Endothelial cell of umbilical vein (primary cell): ENCODE measurements around the gene HAGH. TPM values are rescaled to one million over a fixed set of nuclear protein-coding genes. Genes with fewer than 3 reads are reported as not detected.

Experiments used
- BruUV-seq: library from RNA; stranded (reverse); fragments of 400-500 nt; replicated peaks from 2 replicates; lab custom pipeline; 2021; lab: Mats Ljungman, UMichigan
- CTCF ChIA-PET: fragments of 300-600, 350-600 bp; sonication (Branson Sonifier 250); formaldehyde crosslinking; loops from one replicate; lab custom pipeline; 2021; ENCODE audit warnings: antibody characterized with exemption, inconsistent platforms; lab: Charles Lee
- POLR2A ChIA-PET: fragments of 300-600, 350-600 bp; sonication (Branson Sonifier 250); formaldehyde crosslinking; loops from one replicate; lab custom pipeline; 2021; ENCODE audit warnings: antibody characterized with exemption, inconsistent platforms; lab: Charles Lee
- DNase-seq: peaks from one replicate; pipeline ENCODE4 v3.0.0-alpha.2; 2011; ENCODE audit warnings: low read depth, low spot score
- FAIRE-seq: peaks from 2 replicates; lab custom pipeline; 2011; peaks lifted over from hg19 to GRCh38; lab: Jason Lieb, UNC
- H2AFZ ChIP-seq: 2 replicates; pipeline ENCODE4 v1.6.0; 2012; ENCODE audit warnings: low read depth, low read length, control low read depth, inconsistent platforms
- H3K27ac ChIP-seq: 2 replicates; pipeline ENCODE4 v1.5.1; 2011; ENCODE audit warnings: low read depth, mild to moderate bottlenecking, control low read depth, low read length, moderate library complexity; ENCODE audit not compliant: insufficient read depth
- H3K27me3 ChIP-seq, 2 experiments: 2 replicates each; pipeline versions ENCODE4 v1.6.0 to v1.6.1; 2011; ENCODE audit warnings: low read length in 2 of 2, mixed read lengths in 1 of 2; ENCODE audit not compliant: control insufficient read depth in 2 of 2, insufficient read depth in 2 of 2
- H3K36me3 ChIP-seq, 2 experiments: 2 replicates in 1 of 2; 3 replicates in 1 of 2; pipeline ENCODE4 v1.5.1; 2011; ENCODE audit warnings: low read length in 2 of 2, mild to moderate bottlenecking in 1 of 2, moderate library complexity in 1 of 2; ENCODE audit not compliant: control insufficient read depth in 2 of 2, insufficient read depth in 2 of 2; ENCODE audit errors: extremely low read depth in 1 of 2
- H3K4me1 ChIP-seq: 3 replicates; pipeline ENCODE4 v1.5.1; 2011; ENCODE audit warnings: mild to moderate bottlenecking, low read length; ENCODE audit not compliant: control insufficient read depth, insufficient read depth; ENCODE audit errors: extremely low read depth
- H3K4me2 ChIP-seq: 2 replicates; pipeline ENCODE4 v1.6.1; 2011; ENCODE audit warnings: low read length, control low read depth, mixed read lengths; ENCODE audit not compliant: insufficient read depth
- H3K4me3 ChIP-seq, 3 experiments: fragments of 200-600 bp in 1 of 3; sonication (generic), shearing (Covaris generic) in 1 of 3; replicated peaks in 1 of 3; 2 replicates each; pipeline ENCODE4 v1.5.1; 2011 to 2016; ENCODE audit warnings: control low read depth in 3 of 3, low read length in 3 of 3, mild to moderate bottlenecking in 2 of 3, inconsistent platforms in 1 of 3, low read depth in 1 of 3, moderate library complexity in 1 of 3; ENCODE audit not compliant: insufficient read depth in 1 of 3
- H3K79me2 ChIP-seq: 2 replicates; pipeline ENCODE4 v1.6.0; 2012; ENCODE audit warnings: low read length, inconsistent platforms; ENCODE audit not compliant: control insufficient read depth, insufficient read depth
- H3K9ac ChIP-seq: replicated peaks from 2 replicates; pipeline ENCODE3; 2011; ENCODE audit warnings: low read length, control low read depth; ENCODE audit not compliant: insufficient read depth; ENCODE audit errors: extremely low read depth
- H3K9me1 ChIP-seq: replicated peaks from 3 replicates; pipeline ENCODE4 v1.6.0; 2011; ENCODE audit warnings: mild to moderate bottlenecking, low read length; ENCODE audit not compliant: control insufficient read depth, insufficient read depth; ENCODE audit errors: extremely low read depth
- H3K9me3 ChIP-seq: replicated peaks from 2 replicates; pipeline ENCODE4 v1.5.1; 2012; ENCODE audit warnings: low read length, inconsistent platforms; ENCODE audit not compliant: control insufficient read depth, insufficient read depth
- H4K20me1 ChIP-seq: replicated peaks from 2 replicates; pipeline ENCODE3; 2011; ENCODE audit warnings: mild to moderate bottlenecking, low read length; ENCODE audit not compliant: control insufficient read depth, insufficient read depth; ENCODE audit errors: extremely low read depth
- EZH2 ChIP-seq: IDR thresholded peaks from 2 replicates; pipeline ENCODE4 v1.6.1; 2012; ENCODE audit warnings: borderline replicate concordance, low read depth, mild to moderate bottlenecking, moderate library complexity, low read length, inconsistent platforms; ENCODE audit not compliant: severe bottlenecking
- JUN ChIP-seq: IDR thresholded peaks from 2 replicates; pipeline ENCODE4 v1.6.1; 2011; ENCODE audit warnings: borderline replicate concordance, low read depth; ENCODE audit not compliant: insufficient read length, insufficient read depth
- dilution Hi-C: fragments of 300-500 bp; cut with MboI; formaldehyde crosslinking; loops from one replicate; pipeline ENCODE4 v1.15.0; 2019; ENCODE audit warnings: low sequenced_read_pairs; ENCODE audit not compliant: extremely low pct_ligation_motif_present
- intact Hi-C: fragments of 100-400 bp; cut with micrococcal nuclease; formaldehyde crosslinking; loops from one replicate; pipeline ENCODE4 v1.10.0; 2022
- polyA plus RNA-seq, 4 experiments: library from polyadenylated mRNA; depleted of rRNA in 3 of 4; stranded (reverse) in 3 of 4; unstranded in 1 of 4; fragments of >200 nt; gene quantifications; 2 replicates each; pipeline versions ENCODE4 v1.2.1 to v1.2.3, GENCODE V29; 2011 to 2012; ENCODE audit warnings: missing spikeins in 1 of 4
- total RNA-seq: library from RNA; stranded (reverse); gene quantifications from 2 replicates; pipeline ENCODE4 v1.2.3, GENCODE V29; 2021
- TF ChIP-seq, protein P1 (sequence below), 2 donors: IDR thresholded peaks; 1 replicate in 1 of 2; 2 replicates in 1 of 2; pipeline ENCODE4 v1.5.1; 2011; ENCODE audit warnings: low read length in 2 of 2, mild to moderate bottlenecking in 2 of 2, moderate library complexity in 2 of 2, control low read depth in 1 of 2, inconsistent platforms in 1 of 2, low read depth in 1 of 2; ENCODE audit not compliant: insufficient read depth in 1 of 2; ENCODE audit errors: extremely low read depth in 1 of 2

Gene HAGH
- total and polyA plus RNA-seq, 2 donors (not counting 3 experiments of a cell fraction or from before 2014, with no cell fraction given), result 54.3 to 84.2 TPM

DNA sequence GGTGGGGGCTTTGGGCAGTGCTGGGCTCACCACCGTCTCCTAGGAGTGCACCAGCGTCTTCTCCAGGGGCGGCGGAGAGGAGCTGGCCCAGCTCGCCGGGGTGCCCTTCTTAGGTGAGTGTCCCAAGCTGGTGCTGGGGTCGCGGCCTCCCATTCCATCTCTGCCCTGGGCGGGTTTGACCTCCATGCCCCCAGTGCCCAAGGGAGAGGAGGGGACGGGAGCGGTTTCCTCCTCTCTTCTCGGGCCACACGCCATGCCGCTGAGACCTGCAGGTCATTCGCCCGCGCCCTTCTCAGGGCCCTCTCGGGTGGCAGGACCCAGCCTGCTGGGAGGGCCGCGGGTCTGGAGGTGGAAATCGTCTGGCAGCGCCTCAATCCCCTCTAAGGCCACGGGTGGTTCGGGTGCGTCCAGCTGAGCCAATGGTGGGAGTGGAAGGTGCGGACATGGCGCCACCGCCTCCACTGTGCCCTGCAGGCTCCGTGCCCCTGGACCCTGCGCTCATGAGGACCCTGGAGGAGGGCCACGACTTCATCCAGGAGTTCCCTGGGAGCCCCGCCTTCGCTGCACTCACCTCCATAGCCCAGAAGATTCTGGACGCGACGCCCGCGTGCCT lies 38.4 kb downstream of the HAGH start:
- Histone ChIP-seq H3K36me3 (peaks cover 0 to 23% of the 10 kb centered on the region in 2 experiments), H3K4me1 (peaks cover 5% of the 10 kb centered on the region), H3K9ac (no peak overlapping the region), H3K4me3 (no peak overlapping the region), H3K9me1 (no peaks in the 10 kb centered on the region), H2AFZ (no peak overlapping the region), H3K4me2 (no peak overlapping the region), H4K20me1 (no peaks in the 10 kb centered on the region), H3K27ac (no peak overlapping the region), H3K79me2 (peaks cover 23% of the 10 kb centered on the region), H3K9me3 (no peaks in the 10 kb centered on the region), H3K27me3 (no peaks in the 10 kb centered on the region)
- BruUV-seq, result no TSS peak
- no peak for DNase-seq
- FAIRE-seq, result no peak
- POLR2A ChIA-PET, result no interaction called here
- intact Hi-C loops, result loop anchor here (10.0 kb wide), 1 partner anchor 483 kb away; the partner anchor contains the start of gene UBE2I
- TF ChIP-seq EZH2 (no peak), JUN (no peak)
- TF ChIP-seq, protein P1, sequence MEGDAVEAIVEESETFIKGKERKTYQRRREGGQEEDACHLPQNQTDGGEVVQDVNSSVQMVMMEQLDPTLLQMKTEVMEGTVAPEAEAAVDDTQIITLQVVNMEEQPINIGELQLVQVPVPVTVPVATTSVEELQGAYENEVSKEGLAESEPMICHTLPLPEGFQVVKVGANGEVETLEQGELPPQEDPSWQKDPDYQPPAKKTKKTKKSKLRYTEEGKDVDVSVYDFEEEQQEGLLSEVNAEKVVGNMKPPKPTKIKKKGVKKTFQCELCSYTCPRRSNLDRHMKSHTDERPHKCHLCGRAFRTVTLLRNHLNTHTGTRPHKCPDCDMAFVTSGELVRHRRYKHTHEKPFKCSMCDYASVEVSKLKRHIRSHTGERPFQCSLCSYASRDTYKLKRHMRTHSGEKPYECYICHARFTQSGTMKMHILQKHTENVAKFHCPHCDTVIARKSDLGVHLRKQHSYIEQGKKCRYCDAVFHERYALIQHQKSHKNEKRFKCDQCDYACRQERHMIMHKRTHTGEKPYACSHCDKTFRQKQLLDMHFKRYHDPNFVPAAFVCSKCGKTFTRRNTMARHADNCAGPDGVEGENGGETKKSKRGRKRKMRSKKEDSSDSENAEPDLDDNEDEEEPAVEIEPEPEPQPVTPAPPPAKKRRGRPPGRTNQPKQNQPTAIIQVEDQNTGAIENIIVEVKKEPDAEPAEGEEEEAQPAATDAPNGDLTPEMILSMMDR (IDR thresholded peaks at IDR 0.05; ENCODE audit: extremely low read depth in 1 of 2, insufficient read depth in 1 of 2, low read depth in 1 of 2, low read length in 2 of 2), result no peak
- dilution Hi-C loops, result no loop called here
- CTCF ChIA-PET, result no interaction called here
